OCI-LY1 (cell line): ENCODE results near the gene ACOT8.

Experiments
- CTCF ChIP-seq: fragments of 200-600 bp; sonication (generic), shearing (Covaris generic); IDR thresholded peaks from 2 replicates; pipeline ENCODE4 v1.5.1; 2017; ENCODE audit warnings: mild to moderate bottlenecking, antibody characterized with exemption, low read length, moderate library complexity, mixed read lengths
- EZH2 ChIP-seq: fragments of 200-600 bp; sonication (generic), shearing (Covaris generic); IDR thresholded peaks from 2 replicates; pipeline ENCODE4 v1.8.0; 2017; ENCODE audit warnings: borderline replicate concordance, mixed run types, mild to moderate bottlenecking, antibody characterized with exemption, low read length, moderate library complexity, mixed read lengths

DNA sequence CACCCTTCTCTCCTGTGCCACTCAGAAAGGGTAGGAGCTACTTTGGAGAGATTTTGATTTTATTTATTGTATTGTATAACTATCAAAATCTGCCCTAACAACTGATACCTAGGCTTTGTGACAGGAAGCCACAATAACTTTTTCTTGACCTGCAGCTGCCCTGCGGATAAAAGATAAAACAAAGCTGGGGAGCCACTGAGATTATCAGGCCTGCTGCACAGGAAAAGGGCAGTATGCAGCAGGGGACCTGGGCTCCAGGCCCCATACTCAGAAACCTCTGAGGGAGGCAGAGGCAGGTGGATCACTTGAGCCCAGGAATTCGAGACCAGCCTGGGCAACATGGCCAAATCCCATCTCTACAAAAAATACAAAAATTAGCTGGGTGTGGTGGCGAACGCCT, 24.6 kb downstream of the ACOT8 start:
- TF ChIP-seq EZH2 (no peak), CTCF (no peak)
